Pancreas (tissue), 10 donors: ENCODE data around the gene PAGE4. TPM values are rescaled to one million over a fixed set of nuclear protein-coding genes. Genes with fewer than 3 reads are reported as not detected.

Experiments used
- ATAC-seq, 4 donors: fragments of 200-7000 bp; cut with Tn5 transposase; one replicate each; pipeline versions ENCODE4 v1.8.0 to v1.9.1; 2020; ENCODE audit warnings: mild to moderate bottlenecking in 4 of 4, moderate library complexity in 4 of 4
- DNase-seq, 6 donors: peaks; one replicate each; pipeline ENCODE4 v3.0.0-alpha.2; 2020
- FAIRE-seq: peaks from 2 replicates; lab custom pipeline; 2012; peaks lifted over from hg19 to GRCh38; lab: Jason Lieb, UNC
- H3K27ac ChIP-seq, 4 donors: fragments of 200-600 bp; sonication (generic); 1 replicate in 3 of 4; 2 replicates in 1 of 4; pipeline versions ENCODE4 v1.5.0 to v1.8.0; 2020
- H3K27me3 ChIP-seq, 4 donors: fragments of 200-600 bp; one replicate each; pipeline ENCODE4 v1.8.0; 2021
- H3K36me3 ChIP-seq, 3 donors: fragments of 200-600 bp; sonication (generic) in 1 of 3; one replicate each; pipeline versions ENCODE4 v1.5.0 to v1.8.0; 2020 to 2021
- H3K4me1 ChIP-seq, 3 donors: fragments of 200-600 bp; one replicate each; pipeline ENCODE4 v1.8.0; 2021
- H3K4me3 ChIP-seq, 4 donors: fragments of 200-600 bp; sonication (generic) in 2 of 4; one replicate each; pipeline versions ENCODE4 v1.5.0 to v1.8.0; 2020 to 2021
- H3K9me3 ChIP-seq, 4 donors: fragments of 200-600 bp; one replicate each; pipeline ENCODE4 v1.8.0; 2021
- CTCF ChIP-seq, 4 donors: fragments of 200-600 bp; sonication (generic) in 3 of 4; IDR thresholded peaks; one replicate each; pipeline versions ENCODE4 v1.5.0 to v1.8.0; 2021; ENCODE audit warnings: antibody characterized with exemption in 4 of 4
- WGBS, 2 donors: extraction: QIAGEN DNeasy Blood & Tissue Kit; methylation state at CpG; one replicate each; pipeline ENCODE4 v1.1.7; 2013; 5-methylcytosine and 5-hydroxymethylcytosine counted together
- intact Hi-C, 3 donors: fragments of 100-400 bp; cut with DNase I; formaldehyde crosslinking; loops; one replicate each; pipeline versions ENCODE4 v1.11.1 to v1.14.2; 2022
- polyA plus RNA-seq, 2 donors: library from polyadenylated mRNA; stranded (reverse); fragments of 200-250 nt; gene quantifications; one replicate each; pipeline ENCODE4 v1.2.3, GENCODE V29; 2013
- total RNA-seq, 6 donors: library from RNA; stranded (reverse); fragmentation: NEBNext Ultra II Directional in 4 of 6; extraction: Animal tissue kit (Norgen Biotek cat#: 25700) in 4 of 6; gene quantifications; one replicate each; pipeline versions ENCODE4 v1.2.1 to v1.2.4, GENCODE V29; 2021 to 2023
- donor health status: healthy with polysubstance abuse.
- donor health status: DM: no; HTN: no; CAD: no; lungs with moderate emphysema.
- donor health status: DM: no; HTN: no; CAD: no.
- donor health status: control.
- donor health status: control.
- donor health status: Bipolar disorder and iron deficiency.
- donor health status: DM: yes; HTN: yes; CAD: no.
- donor health status: DM: no; HTN: no; CAD: no.
- donor health status: DM: no; HTN: no; CAD: no.
- donor health status: DM: yes; HTN: yes; CAD: no.

PAGE4 gene
- total and polyA plus RNA-seq, 8 donors = not detected

GRCh38 chrX:49877397-49878101 lies 48.4 kb downstream of the PAGE4 start:
- Histone ChIP-seq H3K27me3 (peaks cover 0 to 3% (median 0%) of the 10 kb centered on the region in 4 donors), H3K9me3 (no peaks in the 10 kb centered on the region), H3K4me1 (no peaks in the 10 kb centered on the region), H3K27ac (peak overlapping the region in 2 of 4 donors; percentile 12 to 23), H3K4me3 (no peak overlapping the region), H3K36me3 (no peaks in the 10 kb centered on the region)
- peak in 2 of 6 donors; percentile 7 to 18 for DNase-seq
- TF ChIP-seq CTCF (IDR thresholded peaks at IDR 0.05) = no peak
- ATAC-seq = peak in 2 of 4 donors; percentile 2 to 3
- no peak for FAIRE-seq
- intact Hi-C loops = no loop called here
- 52 to 53% methylated on average over 5 of the region's 5 CpGs for WGBS, 2 donors

- Histone ChIP-seq H3K9me3 (no peaks in the 10 kb centered on the region), H3K27ac (peak overlapping the region; percentile 44 to 79 (median 60)), H3K4me1 (no peaks in the 10 kb centered on the region), H3K4me3 (peak overlapping the region; percentile 31 to 52 (median 42)), H3K36me3 (no peaks in the 10 kb centered on the region), H3K27me3 (peaks cover 0 to 3% (median 0%) of the 10 kb centered on the region in 4 donors)
- peak; percentile 4 to 17 (median 9) for ATAC-seq
- 13 to 40% methylated on average over 27 to 28 of the region's 28 CpGs for WGBS, 2 donors
- TF ChIP-seq CTCF (IDR thresholded peaks at IDR 0.05) = no peak
- peak in 4 of 6 donors; percentile 20 to 68 (median 48) for DNase-seq
- FAIRE-seq = no peak
- intact Hi-C loops = no loop called here
These were observed 49.2 kb downstream of the PAGE4 start for GRCh38 chrX:49878128-49878833.

GRCh38 chrX:49878834-49879655 lies 49.9 kb downstream of the PAGE4 start, which contains the start of gene USP27X:
USP27X (plus strand) TSS chrX:49879484; CDS start chrX:49880308, 824 bp downstream.
- H3K27me3 ChIP-seq = peaks cover 0 to 3% (median 0%) of the 10 kb centered on the region in 4 donors
- no peaks in the 10 kb centered on the region for H3K9me3 ChIP-seq
- ATAC-seq = peak; percentile 89 to 93 (median 92)
- peak; percentile 19 to 40 (median 26) for TF ChIP-seq CTCF (IDR thresholded peaks at IDR 0.05)
- WGBS, 2 donors = 1 to 26% methylated on average over 57 to 60 of the region's 60 CpGs
- H3K4me1 ChIP-seq = no peaks in the 10 kb centered on the region
- no peaks in the 10 kb centered on the region for H3K36me3 ChIP-seq
- peak; percentile 78 to 92 (median 82) for DNase-seq
- FAIRE-seq = no peak
- intact Hi-C loops = no loop called here
- peak within 1 kb of the TSS; percentile 31 to 52 (median 42) for H3K4me3 ChIP-seq
- peak within 1 kb of the TSS; percentile 44 to 79 (median 60) for H3K27ac ChIP-seq

GRCh38 chrX:49879656-49880277 lies 50.7 kb downstream of the PAGE4 start:
- Histone ChIP-seq H3K9me3 (no peaks in the 10 kb centered on the region), H3K27me3 (peaks cover 0 to 3% (median 0%) of the 10 kb centered on the region in 4 donors), H3K4me1 (no peaks in the 10 kb centered on the region), H3K4me3 (peak overlapping the region; percentile 31 to 52 (median 42)), H3K27ac (peak overlapping the region; percentile 44 to 79 (median 60)), H3K36me3 (no peaks in the 10 kb centered on the region)
- DNase-seq (no peak), ATAC-seq (peak in 2 of 4 donors; percentile 11), FAIRE-seq (no peak)
- TF ChIP-seq CTCF (IDR thresholded peaks at IDR 0.05) = no peak
- intact Hi-C loops = no loop called here
- 2 to 30% methylated on average over 20 to 54 of the region's 55 CpGs for WGBS, 2 donors
